Gastrocnemius medialis (tissue), 4 donors: ENCODE data around the gene TINCR.

ENCODE experiments used
- CTCF ChIP-seq, 5 experiments: fragments of 450-650 bp in 3 of 5; fragments of 200-600 bp in 2 of 5; sonication (generic) in 2 of 5; IDR thresholded peaks in 4 of 5; conservative IDR thresholded peaks in 1 of 5; 1 replicate in 4 of 5; 2 replicates in 1 of 5; pipeline ENCODE4 v1.5.1; 2016 to 2019; ENCODE audit warnings: antibody characterized with exemption in 5 of 5, mild to moderate bottlenecking in 3 of 5, moderate library complexity in 3 of 5
- POLR2A ChIP-seq, 2 donors: fragments of 450-650 bp; IDR thresholded peaks; one replicate each; pipeline ENCODE4 v1.6.1; 2017; ENCODE audit warnings: antibody characterized with exemption in 2 of 2, mild to moderate bottlenecking in 2 of 2, moderate library complexity in 2 of 2

DNA sequence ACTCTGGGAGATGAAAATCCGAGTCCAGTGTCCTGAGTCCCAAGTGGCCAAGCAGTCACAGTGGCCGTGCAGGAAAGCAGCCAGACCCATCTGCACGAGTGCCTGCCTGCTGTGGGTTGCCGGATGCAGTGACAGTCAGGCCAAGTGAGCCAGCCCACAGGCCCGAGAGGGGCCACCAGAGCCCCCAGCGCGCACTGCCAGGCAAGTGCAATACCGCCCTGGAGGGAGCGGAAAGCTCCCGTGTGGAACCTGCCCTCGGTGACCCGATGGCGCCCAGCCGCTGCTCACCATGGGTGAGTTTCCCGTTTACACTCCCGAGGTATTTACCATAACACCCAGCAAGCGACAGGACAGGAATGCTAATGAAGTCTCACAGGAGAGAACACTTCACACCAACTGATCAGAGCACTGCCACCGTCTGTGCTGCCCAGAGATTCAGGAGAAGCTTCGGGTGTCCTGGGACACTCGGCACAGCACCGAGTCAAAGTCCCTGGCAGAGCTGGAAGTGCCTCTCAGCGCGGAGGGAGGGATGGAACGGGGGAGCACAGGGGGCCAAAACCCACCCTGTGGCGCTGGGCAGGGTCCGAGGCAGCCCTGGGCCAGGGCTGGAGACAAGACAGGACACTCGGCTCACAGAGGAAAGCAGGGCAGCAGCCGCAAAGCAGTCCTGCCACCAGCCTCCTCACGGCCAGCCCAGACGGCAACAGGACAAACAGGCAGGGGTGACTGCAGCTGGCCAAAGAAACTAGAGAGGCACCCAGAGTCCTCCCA lies 21.3 kb upstream of the TINCR start:
- TF ChIP-seq CTCF (IDR thresholded peaks at IDR 0.05 in 4 of 5, conservative IDR thresholded peaks at IDR 0.05 in 1 of 5) (no peak), POLR2A (IDR thresholded peaks at IDR 0.05) (no peak)
